Gastroesophageal sphincter (tissue), 3 donors: ENCODE measurements around the gene PRODH.

ENCODE experiments used
- CTCF ChIP-seq, 4 experiments: fragments of 200-600 bp in 2 of 4; fragments of 450-650 bp in 2 of 4; sonication (generic) in 1 of 4; IDR thresholded peaks; one replicate each; pipeline ENCODE4 v1.5.1; 2017 to 2019; ENCODE audit warnings: antibody characterized with exemption in 4 of 4, mild to moderate bottlenecking in 2 of 4, moderate library complexity in 2 of 4
- POLR2A ChIP-seq, 2 donors: fragments of 450-650 bp; IDR thresholded peaks; one replicate each; pipeline ENCODE4 v1.6.1; 2017; ENCODE audit warnings: antibody characterized with exemption in 2 of 2, mild to moderate bottlenecking in 2 of 2, moderate library complexity in 1 of 2

GRCh38 chr22:18929459-18929858 is 6.6 kb downstream of the PRODH start:
- TF ChIP-seq POLR2A (IDR thresholded peaks at IDR 0.05) (no peak), CTCF (IDR thresholded peaks at IDR 0.05) (no peak)
